HPDE6-E6E7 (cell line): Measurements from ENCODE around the gene OR2F1.

Experiments
- DNase-seq: peaks from one replicate; pipeline ENCODE4 v3.0.0; 2011; ENCODE audit warnings: missing footprints; ENCODE audit errors: extremely low spot score

The OR2F1 gene, protein sequence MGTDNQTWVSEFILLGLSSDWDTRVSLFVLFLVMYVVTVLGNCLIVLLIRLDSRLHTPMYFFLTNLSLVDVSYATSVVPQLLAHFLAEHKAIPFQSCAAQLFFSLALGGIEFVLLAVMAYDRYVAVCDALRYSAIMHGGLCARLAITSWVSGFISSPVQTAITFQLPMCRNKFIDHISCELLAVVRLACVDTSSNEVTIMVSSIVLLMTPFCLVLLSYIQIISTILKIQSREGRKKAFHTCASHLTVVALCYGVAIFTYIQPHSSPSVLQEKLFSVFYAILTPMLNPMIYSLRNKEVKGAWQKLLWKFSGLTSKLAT

DNA sequence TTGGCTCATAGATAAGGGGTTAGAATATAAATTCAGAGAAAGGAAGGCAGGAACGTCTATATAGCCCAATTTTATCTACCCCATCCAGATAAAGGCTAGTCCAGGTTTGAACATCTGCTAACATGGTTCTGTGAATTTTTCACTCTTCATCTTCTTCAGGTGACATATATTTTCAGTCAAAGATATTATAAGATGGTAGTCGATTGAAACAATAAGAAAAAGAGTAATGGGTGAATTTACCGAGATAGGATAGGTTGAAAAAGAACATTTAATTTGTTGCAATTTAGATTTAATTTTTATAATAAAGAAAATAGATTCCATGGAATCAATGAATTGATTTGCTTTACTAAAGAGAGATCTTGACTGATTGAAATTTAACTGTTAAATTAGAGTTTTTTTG is at the start of gene OR2F1:
OR2F1 (plus strand) TSS at position 301 of the 400 bp plus-strand sequence. CDS start 5,127 bp downstream, outside the sequence.
- no peak for DNase-seq

DNA sequence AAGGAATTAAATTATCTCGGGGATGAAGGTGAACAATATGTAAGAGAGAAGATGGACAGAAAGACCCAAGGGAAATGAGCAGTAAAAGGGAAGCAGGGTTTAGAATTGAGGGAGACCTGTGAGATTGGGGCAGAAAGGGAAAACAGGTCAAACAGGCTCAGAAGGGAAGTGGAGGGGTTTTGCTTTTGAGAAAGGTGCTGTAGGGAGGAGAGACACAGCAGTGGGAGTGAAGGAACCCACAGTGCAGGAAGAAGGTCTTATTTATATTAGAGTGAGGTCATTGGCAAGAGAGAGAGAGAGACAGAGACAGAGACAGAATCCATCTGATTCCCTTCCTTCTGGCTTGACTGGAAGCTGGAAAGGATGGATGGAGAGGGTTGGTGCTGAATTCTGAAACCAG is 49.1 kb upstream of the OR2F1 start:
- no peak for DNase-seq

DNA sequence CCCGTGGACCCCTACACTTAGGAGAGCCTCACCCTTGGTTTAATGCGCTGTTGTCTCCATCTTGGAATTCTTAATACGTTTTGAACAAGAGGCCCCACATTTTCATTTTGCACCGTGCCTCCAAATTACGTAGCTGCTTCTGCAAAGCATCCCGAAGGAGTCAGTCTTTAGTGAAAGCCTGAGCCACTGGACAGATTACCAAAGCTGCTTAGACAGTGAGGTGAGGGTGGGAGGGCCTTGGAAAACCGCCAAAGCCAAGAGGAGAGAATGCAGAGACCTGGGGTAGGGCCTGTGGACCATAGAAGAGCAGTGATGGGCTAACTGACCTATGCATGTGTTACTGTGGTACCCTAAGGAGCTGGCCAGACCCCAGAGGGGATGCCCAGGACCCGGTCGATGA is 48.5 kb upstream of the OR2F1 start:
- DNase-seq = no peak

DNA sequence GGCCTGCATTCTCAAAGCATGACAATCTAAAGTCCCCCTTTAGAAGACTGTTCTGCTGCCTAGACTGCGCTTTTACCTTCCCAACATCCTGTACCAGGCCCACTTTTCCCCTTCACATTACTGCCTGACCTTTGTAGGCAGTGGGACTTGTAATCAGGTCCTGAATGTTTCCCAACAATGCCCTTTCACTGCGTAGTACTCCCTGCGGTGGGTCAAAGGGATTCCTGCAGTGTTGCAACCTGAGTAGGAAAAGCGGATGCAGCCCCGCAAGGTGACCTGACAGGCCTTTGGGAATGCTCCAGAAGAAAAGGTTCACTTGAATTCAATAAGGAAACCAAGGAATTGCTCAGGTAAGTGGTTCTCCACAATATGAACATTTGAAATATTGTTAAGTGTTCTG is 47.7 kb upstream of the OR2F1 start:
- DNase-seq = no peak

DNA sequence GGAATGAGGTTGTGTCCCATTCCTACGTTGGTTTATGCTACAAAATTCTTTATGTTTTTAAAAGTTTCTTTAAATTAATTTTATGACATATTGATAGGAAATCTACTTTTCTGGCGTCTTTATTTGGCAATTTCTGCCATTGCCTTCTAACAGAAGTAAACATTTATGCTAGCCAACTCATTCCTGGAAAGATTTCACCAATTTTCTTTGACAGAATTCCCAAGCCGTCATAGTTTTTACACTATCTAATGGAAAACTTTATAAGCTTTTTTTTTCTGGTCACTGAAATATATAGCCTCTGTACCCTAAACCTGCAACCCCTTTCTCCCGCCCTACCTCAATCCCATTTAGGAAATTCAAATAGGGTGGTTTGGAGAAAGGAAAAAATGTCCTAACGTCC is 46.5 kb upstream of the OR2F1 start:
- no peak for DNase-seq

DNA sequence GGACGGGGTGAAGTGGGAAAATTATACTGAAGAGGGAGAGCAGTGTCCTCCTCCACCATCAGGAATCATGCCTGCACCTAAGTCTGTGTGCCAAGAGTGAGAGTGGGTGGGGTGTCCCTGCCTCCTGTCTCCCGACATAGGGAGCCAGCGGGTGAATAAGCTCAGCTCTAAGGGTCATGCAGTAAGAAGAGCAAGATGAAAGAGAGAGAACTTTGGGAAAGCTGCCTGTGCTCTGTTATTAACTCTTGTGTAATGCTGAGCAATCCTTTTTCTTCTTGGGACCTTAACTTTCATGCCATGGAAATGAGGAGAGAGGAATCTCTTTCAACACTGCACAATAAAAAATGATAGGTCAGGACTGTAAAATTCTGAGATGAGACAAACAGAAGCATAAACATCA is 44.8 kb upstream of the OR2F1 start:
- no peak for DNase-seq

DNA sequence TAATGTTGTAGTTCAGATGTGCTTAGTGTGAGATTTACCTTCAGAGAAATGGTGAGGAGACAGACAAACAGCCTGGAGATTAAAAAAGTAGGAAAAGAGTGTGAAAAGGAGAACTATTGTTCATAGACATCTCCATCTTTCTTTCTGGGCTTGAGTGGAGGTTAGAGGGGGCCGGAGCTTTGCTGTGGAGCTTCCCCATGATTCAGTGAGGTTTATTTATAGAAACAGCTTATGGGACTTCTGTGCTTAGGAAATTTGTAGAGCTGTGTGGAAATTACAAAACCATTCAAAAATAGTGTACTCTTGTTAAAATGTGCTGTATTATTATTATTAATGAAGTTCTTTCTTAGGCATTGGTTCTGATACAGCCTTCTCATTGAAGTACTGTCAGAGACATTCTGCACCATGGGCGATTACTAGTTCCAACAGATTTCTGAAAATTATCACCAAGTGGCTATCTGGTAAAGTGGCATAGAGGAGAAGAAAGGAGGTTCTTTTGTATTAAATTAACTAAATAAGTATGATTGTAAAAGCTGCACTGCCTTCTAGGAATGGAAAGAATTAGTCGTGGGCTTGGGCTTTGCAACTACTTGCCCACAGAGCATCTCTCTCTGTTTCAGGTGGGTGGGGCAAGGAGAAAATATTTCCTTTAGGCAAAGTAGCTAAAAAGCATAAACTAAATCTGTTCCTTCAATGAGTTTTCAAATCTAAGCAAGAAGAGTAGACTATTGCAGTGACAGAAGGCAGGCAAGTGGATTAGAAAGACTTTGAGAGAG is 44.0 kb upstream of the OR2F1 start:
- no peak for DNase-seq

DNA sequence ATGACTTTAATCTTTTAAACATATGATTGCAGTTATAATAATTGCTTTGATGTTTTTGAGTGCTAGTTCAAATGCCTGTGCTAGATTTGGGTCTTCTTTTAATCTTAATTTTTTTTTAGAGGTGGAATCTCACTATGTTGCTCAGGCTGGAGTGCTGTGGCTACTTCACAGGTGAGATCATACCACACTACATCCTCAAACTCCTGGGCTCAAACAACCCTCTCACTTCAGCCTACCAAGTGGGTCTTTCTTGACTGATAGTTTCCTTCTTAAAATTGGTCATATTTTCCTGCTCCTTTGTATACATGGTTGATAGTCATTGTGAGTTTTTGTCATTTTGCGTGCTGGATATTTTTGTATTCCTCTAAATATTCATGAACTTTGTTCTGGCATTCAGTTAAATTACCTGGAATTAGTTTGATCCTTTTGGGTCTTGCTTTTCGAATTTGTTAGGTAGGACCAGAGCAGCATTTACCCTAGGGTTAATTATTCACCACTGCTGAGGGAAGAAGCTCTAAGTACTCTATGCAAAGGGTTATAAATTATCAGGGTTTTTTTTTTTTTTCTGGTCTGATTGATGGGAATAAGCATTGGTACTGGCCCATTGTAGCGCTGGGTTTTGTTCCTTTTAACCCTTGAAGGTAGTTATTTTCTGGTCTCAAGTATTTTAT is 40.6 kb upstream of the OR2F1 start:
- DNase-seq = no peak

DNA sequence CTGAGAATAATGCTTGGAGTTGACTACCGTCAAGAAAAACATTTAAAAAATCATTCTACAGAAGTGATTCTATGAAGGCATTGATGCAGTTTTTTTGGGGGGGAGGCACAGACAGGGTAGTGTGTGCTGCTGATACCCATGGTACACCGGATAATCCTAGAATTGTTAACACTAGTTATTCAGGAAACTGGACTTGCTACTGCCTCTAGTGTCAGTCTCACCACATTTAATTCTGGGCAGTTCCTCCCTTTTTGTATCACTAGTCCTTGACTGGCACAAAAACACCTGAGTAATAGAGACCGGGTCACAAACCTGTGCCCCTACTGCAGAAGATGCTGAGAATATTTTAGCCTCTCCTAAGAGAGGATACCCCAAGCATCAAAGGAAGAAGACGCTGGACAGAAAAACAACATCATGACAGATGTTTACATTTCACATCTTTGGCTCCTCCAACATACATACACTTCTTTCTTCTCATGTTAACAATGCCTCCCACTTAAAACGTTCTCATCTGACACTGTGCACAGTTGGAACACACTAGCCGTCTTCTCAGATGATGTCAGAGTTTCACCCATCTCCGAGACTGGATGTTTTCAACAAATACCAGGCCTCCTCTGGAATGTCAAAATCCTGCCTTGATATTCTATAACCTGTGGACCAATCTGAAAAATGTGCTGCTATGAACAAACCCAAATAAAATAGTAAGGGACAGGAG is 39.5 kb upstream of the OR2F1 start:
- no peak for DNase-seq

DNA sequence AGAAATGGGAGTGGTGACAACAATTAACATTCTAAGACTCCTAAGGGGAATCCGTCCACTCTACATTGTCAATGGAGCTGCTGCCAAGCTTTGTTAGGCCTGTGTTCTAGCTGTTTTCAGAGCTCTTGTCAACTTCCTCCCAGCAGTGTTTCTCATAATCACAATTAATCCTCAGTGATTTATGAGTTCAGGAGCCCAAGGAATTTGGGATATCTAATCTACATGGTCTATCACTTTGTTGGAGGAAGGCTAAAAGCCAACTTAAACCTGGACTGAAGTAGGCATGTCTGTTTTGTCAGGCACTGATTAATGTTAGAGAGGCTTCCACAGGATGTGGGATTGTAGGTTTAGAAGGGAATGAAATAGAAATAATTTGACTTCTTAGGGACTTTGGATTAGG is 29.8 kb upstream of the OR2F1 start:
- DNase-seq = no peak

DNA sequence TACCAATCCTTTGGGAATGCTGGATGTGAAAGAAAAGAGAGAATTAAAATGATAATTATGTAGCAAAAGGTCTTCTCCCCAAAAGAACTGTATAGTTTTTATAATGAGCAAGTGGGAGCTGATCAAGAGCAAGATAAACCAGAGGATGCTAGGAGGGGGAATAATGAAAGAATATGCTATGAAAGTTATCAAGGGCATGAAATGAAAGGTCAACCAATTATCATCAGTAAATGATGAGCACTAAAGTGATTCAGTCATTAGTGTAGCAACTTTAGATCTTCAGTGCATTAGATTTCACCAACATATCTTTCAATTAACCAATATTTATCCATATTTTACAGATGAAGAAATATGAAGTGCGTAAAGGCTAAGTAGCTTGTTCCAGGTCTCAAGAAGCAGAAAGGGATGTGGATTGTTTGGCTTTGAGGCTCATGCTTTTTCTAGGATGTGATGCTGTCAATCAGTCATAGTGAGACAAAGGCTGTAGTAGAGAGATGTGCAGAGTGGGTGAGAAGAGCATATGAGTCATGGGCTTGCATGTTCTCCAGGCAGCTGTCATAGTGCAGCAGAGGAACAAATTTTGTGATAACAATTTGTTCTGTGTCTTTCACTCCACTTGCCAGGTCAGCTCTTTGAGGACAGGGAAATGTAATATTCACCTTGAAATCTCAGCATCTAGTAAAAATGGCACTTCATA is 25.3 kb upstream of the OR2F1 start:
- no peak for DNase-seq

DNA sequence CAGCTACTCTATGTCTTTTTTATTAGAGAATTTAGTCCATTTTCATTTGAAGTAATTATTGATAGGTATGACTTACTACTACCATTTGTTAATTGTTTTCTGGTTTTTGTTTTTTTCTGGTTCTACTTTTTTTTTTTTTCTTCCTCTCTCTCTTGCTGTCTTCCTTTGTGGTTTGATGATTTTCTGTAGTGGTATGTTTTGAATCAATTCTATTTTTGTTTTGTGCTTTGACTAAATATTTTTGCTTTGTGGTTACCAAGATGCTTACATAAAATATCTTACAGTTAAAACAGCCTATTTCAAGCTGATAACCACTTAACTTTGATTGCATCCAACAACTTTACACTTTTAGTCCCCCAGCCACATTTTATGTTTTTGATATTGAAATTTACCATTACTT is 22.9 kb upstream of the OR2F1 start:
- no peak for DNase-seq

DNA sequence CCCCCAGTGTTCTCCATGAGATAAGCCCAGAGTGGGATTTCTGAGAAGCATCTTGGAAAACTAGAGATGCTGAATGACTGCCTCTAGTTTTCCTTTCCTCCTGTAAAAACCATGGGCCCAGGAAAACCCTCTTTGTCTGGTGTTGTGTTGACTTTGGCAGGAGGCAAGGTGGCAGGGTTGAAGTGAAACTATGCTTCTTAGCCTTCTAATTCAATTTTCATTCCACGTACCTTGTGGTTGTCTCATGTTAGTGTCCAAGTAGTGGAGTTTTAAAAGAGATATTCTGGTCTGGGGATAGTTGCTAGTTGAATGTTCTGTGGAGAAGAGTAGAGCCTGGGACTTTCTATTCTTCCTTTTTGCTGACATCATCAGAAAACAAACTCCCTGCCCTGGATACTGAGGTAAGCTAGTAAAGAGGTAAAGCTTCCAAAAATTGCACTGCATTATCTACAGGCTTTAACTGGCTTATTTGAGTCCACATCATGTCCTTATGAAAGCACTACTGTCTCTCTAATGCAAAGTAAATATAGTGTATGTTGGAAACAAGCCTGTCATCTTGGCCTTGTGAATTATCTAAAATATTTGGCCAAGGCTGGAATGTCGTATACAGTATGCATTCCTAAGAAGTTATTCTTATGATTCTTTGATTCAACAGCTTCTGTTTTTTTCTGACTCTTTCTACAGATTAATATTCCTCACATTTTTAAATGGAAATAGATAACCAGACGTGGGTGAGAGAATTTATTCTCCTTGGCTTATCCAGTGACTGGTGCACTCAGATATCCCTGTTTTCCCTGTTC is 19.9 kb upstream of the OR2F1 start, which contains the start of gene OR2F2:
OR2F2 (plus strand) TSS at position 708 of the 800 bp plus-strand sequence; CDS start at position 708, 0 bp downstream.
- DNase-seq = no peak

DNA sequence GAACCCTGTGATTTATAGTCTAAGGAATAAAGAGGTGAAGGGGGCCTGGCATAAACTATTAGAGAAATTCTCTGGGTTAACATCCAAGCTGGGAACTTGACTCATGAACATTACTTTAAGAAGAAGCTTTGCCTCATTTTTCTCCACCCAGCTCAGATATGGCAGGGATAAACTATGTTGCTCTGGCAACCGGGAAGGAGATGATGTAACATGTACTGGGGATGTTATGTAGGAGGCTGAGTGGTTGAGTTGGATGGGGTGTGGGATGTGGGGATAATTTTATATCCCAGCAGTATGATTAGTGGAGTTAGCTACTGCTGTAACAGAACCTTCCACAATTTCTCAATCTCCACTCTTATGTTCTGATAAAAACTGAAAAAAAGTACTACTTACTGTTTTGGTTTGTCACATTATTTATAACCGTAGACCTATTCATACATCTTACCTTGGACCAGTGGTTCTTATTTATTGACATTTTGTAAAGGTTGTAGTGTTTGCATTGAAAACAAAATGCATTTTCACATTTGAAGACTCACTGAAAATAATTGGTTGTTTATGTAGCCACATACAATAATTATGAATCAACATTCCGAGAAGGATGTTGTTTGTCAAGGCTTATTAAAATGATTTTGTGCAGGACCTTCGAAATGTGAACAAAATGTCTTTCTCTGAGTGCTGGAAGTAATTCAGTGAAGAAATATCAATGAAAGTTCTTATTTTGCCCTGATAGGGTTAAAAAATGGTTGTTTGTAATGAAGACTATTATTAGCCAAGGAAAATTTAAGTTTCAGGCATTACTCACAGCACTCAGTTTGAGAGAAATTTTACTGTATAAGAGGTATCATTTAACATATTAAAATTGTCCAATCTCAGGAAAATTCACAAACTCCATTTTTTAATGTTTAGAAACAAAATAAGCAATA is 18.3 kb upstream of the OR2F1 start:
- DNase-seq = no peak

DNA sequence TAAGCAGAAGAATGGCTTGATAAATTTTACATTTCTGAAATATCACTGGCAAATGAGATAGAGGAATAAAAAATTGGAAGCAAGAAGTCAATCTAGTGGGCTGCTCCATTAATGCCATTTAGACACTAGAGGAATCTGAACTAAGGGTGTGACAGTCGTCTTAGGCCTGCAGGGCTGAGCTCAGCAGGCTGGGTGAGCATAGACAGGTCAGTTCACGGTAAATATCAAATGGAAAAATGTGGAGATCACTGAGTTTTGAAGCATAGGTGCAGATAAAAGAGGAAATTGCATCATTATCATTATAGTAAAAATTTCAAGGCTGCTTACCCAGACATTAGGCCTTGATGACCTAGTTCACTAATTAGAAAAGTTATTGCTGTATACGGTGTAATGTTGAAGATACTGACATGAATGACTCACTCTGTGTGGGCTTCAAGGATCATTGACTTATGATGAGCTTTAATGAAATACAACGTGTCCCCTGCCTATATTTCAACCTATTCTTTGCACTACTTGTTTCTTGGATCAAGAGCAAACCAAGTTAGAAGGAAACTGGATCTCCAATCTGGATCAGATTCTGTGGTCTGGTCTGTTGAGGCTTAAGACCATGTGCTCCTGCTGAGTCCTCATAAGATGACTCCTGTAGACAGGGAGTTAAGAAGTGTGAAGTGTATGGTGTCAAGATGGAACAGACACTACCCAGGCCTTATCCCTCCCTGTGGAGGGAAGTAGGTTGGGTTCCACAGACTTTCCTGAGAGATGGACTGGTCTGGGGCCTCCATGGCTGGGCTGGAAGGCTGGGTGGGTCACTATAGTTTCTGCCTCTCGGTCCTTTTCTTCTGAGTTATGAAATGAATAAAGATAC is 16.0 kb upstream of the OR2F1 start:
- no peak for DNase-seq

DNA sequence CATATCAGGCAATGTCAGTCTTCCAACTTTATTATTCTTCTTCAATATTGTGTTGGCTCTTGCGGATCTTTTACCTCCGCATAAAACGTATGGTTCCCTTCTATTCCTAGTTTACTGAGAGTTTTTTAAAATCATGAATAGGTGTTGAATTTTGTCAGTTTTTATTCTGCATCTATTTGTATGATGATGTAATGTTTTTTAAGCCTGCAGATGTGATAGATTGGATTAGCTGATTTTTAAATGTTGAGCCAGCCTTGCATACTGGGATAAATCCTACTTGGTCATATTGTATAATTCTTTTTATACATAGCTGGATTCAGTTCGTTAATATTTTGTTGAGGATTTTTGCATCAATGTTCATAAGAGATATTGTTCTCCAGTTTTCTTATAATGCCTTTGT is 9.2 kb upstream of the OR2F1 start:
- no peak for DNase-seq

DNA sequence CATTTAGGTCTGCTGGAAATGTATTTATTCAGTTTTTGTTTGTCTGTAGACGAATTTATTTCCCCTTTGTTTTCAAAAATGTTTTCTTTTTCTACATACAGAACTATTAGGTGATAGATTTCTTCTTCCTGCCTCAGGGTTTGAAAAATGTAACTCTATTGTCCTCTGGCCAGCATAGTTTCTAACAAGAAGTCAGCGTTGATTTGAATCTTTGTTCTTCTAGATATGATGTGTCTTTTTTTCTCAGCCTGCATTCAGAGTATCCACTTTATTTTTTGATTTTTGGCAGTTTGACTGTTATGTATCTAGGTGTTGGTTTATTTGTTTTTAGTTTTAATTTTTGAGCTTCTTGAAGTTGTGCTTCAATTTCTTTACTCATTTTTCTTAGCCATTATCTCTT is 7.5 kb upstream of the OR2F1 start:
- DNase-seq = no peak

DNA sequence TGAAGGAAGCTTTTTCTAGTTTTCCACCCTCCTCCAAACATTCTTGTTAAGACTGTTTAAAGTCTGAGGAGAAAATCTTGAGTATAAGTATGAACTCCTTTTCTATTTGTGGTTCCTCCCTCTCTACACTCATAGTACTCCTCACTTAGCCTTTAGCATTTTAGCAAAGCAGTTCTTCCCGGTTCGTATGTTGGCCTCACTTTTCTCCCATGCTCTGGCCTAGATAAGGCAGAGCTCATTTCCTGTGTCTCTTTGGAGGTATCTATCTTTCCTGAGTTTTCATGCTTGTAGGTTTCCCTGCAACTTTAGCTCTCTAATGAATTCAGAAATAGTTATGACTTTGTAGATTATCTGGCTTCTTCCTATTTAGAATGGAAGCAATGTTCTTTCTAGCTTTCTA is 5.9 kb upstream of the OR2F1 start:
- DNase-seq = no peak

DNA sequence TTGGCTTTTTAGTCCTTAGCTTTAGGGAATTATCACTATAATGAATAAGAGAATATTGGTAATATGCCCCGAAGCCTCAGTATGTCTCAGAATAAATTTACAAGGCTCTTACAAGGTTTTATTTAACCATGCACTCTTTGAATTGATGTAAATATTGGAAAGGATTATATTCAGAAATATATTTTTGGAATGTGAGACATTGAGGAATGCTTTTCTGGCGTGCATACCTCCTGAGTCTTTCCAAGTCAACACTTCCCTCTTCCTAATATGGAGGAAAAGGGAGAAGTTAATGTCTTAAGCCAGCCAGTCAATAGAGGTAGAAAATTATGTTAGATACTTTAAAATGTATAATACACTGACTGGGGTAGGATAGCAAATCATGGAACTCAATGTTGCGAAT is 1.2 kb upstream of the OR2F1 start:
- no peak for DNase-seq
